ENCODE measurements around the gene PPARG. TPM values are rescaled to one million over a fixed set of nuclear protein-coding genes. Genes with fewer than 3 reads are reported as not detected.

PPARG gene
- total and polyA plus RNA-seq, 10 of the 15 experiments (the other 5 are each of a cell fraction or from before 2014, with no cell fraction given), result 0.06 to 0.86 (median 0.12) TPM; not detected in 5

- TF ChIP-seq STAT1 (conservative IDR thresholded peaks at IDR 0.05) (no peak), PBX3 (IDR thresholded peaks at IDR 0.05; ENCODE audit: insufficient replicate concordance, low read depth, low read length) (no peak), MEF2A (IDR thresholded peaks at IDR 0.05; ENCODE audit: insufficient read depth, low read depth, low read length) (no peak), TCF7 (IDR thresholded peaks at IDR 0.05; ENCODE audit: borderline replicate concordance) (no peak), ZNF207 (IDR thresholded peaks at IDR 0.05; ENCODE audit: borderline replicate concordance) (no peak), ZZZ3 (IDR thresholded peaks at IDR 0.05; ENCODE audit: control insufficient read depth, insufficient read length, low read depth) (no peak), POU2F2 (IDR thresholded peaks at IDR 0.05; ENCODE audit: borderline replicate concordance, low read depth, low read length) (no peak), MYB (IDR thresholded peaks at IDR 0.05; ENCODE audit: borderline replicate concordance, low read depth, low read length) (no peak), ETV6 (conservative IDR thresholded peaks at IDR 0.05 in 1 of 2, IDR thresholded peaks at IDR 0.05 in 1 of 2; ENCODE audit: borderline replicate concordance in 1 of 2, low read depth in 1 of 2) (no peak), BHLHE40 (IDR thresholded peaks at IDR 0.05; ENCODE audit: borderline replicate concordance in 1 of 2, low read depth in 2 of 2, low read length in 1 of 2) (no peak), RCOR1 (conservative IDR thresholded peaks at IDR 0.05; ENCODE audit: low read depth, low read length) (no peak), SRF (IDR thresholded peaks at IDR 0.05; ENCODE audit: low read depth in 2 of 2, low read length in 2 of 2) (no peak), BCL11A (IDR thresholded peaks at IDR 0.05; ENCODE audit: low read depth, low read length) (no peak)
- Histone ChIP-seq H3K9me3 (replicated peaks; ENCODE audit: control insufficient read depth, insufficient read depth, low read length) (no peaks in the 10 kb centered on the region), H3K4me2 (ENCODE audit: control insufficient read depth, insufficient read depth) (no peak overlapping the region), H2AFZ (ENCODE audit: control insufficient read depth, low read depth, low read length) (no peak overlapping the region), H3K4me3 (no peak overlapping the region), H3K36me3 (ENCODE audit: control insufficient read depth in 2 of 2, insufficient read depth in 2 of 2, low read length in 1 of 2) (no peaks in the 10 kb centered on the region), H3K4me1 (ENCODE audit: control insufficient read depth, insufficient read depth, low read length) (no peaks in the 10 kb centered on the region), H3K27ac (ENCODE audit: control insufficient read depth, insufficient read depth) (no peak overlapping the region), H3K9ac (ENCODE audit: control insufficient read depth, insufficient read depth, low read length) (no peak overlapping the region), H3K27me3 (replicated peaks in 1 of 2; ENCODE audit: control insufficient read depth in 2 of 2, insufficient read depth in 2 of 2, low read length in 1 of 2) (no peaks in the 10 kb centered on the region; a peak in 1 of 4 replicates), H3K79me2 (ENCODE audit: control insufficient read depth, insufficient read depth, low read length) (no peaks in the 10 kb centered on the region), H4K20me1 (ENCODE audit: control insufficient read depth, insufficient read depth) (no peaks in the 10 kb centered on the region)
- in situ Hi-C loops (cut with MboI), result no loop called here
- intact Hi-C loops (cut with micrococcal nuclease; ENCODE audit: unreplicated experiment), result no loop called here
- BruUV-seq (replicated peaks), result no TSS peak
- DNase-seq (ENCODE audit: low read depth, low spot score) (no peak), FAIRE-seq (no peak), ATAC-seq (no peak)
- ChIA-PET CTCF (no interaction called here), POLR2A (no interaction called here), RAD21 (ENCODE audit: unreplicated experiment) (no interaction called here), SMC1A (ENCODE audit: uncharacterized antibody, unreplicated experiment) (no interaction called here)
- 45% methylated on average over 3 of the region's 3 CpGs for WGBS (ENCODE audit: insufficient coverage, insufficient replicate concordance, low lambda C conversion rate, missing lambda C conversion rate)
Measured at GRCh38 chr3:12420393-12420792, 131.5 kb downstream of the PPARG start.
